BJ (cell line): Measurements from ENCODE around the gene DCPS. TPM values are rescaled to one million over a fixed set of nuclear protein-coding genes. Genes with fewer than 3 reads are reported as not detected.

ENCODE experiments used
- CTCF ChIA-PET: fragments of 350-600 bp; formaldehyde crosslinking; extraction: SDS; loops from one replicate; lab custom pipeline; 2021; ENCODE audit warnings: antibody characterized with exemption, inconsistent platforms; lab: Yijun Ruan, JAX
- POLR2A ChIA-PET: fragments of 300-600 bp; sonication (Branson Sonifier 250); formaldehyde crosslinking; extraction: SDS; loops from one replicate; lab custom pipeline; 2021; ENCODE audit warnings: antibody characterized with exemption; lab: Charles Lee
- DNase-seq: peaks from one replicate; pipeline ENCODE4 v3.0.0-alpha.2; 2011; ENCODE audit warnings: low read depth
- H3K27me3 ChIP-seq: 2 replicates; pipeline ENCODE4 v1.6.0; 2011; ENCODE audit warnings: low read length; ENCODE audit not compliant: control insufficient read depth, insufficient read depth
- H3K36me3 ChIP-seq: 2 replicates; pipeline ENCODE4 v1.5.1; 2011; ENCODE audit warnings: low read length; ENCODE audit not compliant: control insufficient read depth, insufficient read depth
- H3K4me3 ChIP-seq: 2 replicates; pipeline ENCODE4 v1.5.1; 2011; ENCODE audit warnings: low read depth, mild to moderate bottlenecking, control low read depth, low read length
- CTCF ChIP-seq: IDR thresholded peaks from 2 replicates; pipeline ENCODE4 v1.5.1; 2011; ENCODE audit warnings: low read depth, mild to moderate bottlenecking, control low read depth, inconsistent platforms, low read length, moderate library complexity; ENCODE audit not compliant: insufficient read depth
- polyA plus RNA-seq: library from polyadenylated mRNA; depleted of rRNA; stranded (reverse); fragments of >200 nt; gene quantifications from 2 replicates; pipeline ENCODE4 v1.2.3, GENCODE V29; 2011

Gene DCPS
- polyA plus RNA-seq, 1 experiment = 23.5 TPM

GRCh38 chr11:126319374-126319740, 15.5 kb downstream of the DCPS start:
- POLR2A ChIA-PET = no interaction called here
- H3K27me3 ChIP-seq = no peaks in the 10 kb centered on the region
- CTCF ChIA-PET = interaction anchor here (1.1 to 2.4 kb wide), 4 partner anchors 9 to 161 kb away, joined by 4 to 15 read pairs (median 6); no protein-coding TSS in a partner anchor
- H3K36me3 ChIP-seq = no peaks in the 10 kb centered on the region
- no peak overlapping the region for H3K4me3 ChIP-seq
- TF ChIP-seq CTCF = no peak
- no peak for DNase-seq

GRCh38 chr11:126322996-126323395, 19.1 kb downstream of the DCPS start:
- Histone ChIP-seq H3K36me3 (no peaks in the 10 kb centered on the region), H3K4me3 (no peak overlapping the region), H3K27me3 (no peaks in the 10 kb centered on the region)
- TF ChIP-seq CTCF = no peak
- CTCF ChIA-PET = interaction anchor here (1.1 kb wide), 1 partner anchor 157 kb away, joined by 3 read pairs; no protein-coding TSS in a partner anchor
- no peak for DNase-seq
- POLR2A ChIA-PET = interaction anchor here (0.7 kb wide), 1 partner anchor 647 kb away, joined by 3 read pairs; no protein-coding TSS in a partner anchor

GRCh38 chr11:126327281-126328000, 23.6 kb downstream of the DCPS start:
- Histone ChIP-seq H3K27me3 (no peaks in the 10 kb centered on the region), H3K4me3 (no peak overlapping the region), H3K36me3 (no peaks in the 10 kb centered on the region)
- POLR2A ChIA-PET = no interaction called here
- TF ChIP-seq CTCF = no peak
- CTCF ChIA-PET = interaction anchor here (1.0 kb wide), 1 partner anchor 17 kb away, joined by 4 read pairs; no protein-coding TSS in a partner anchor
- no peak for DNase-seq

GRCh38 chr11:126328001-126328390, 24.1 kb downstream of the DCPS start:
- Histone ChIP-seq H3K36me3 (no peaks in the 10 kb centered on the region), H3K27me3 (no peaks in the 10 kb centered on the region), H3K4me3 (no peak overlapping the region)
- CTCF ChIA-PET = interaction anchor here (1.0 to 2.2 kb wide), 2 partner anchors 9 to 18 kb away, joined by 4 to 7 read pairs; no protein-coding TSS in a partner anchor
- TF ChIP-seq CTCF = no peak
- POLR2A ChIA-PET = no interaction called here
- DNase-seq = no peak

GRCh38 chr11:126328444-126328843, 24.6 kb downstream of the DCPS start:
- Histone ChIP-seq H3K4me3 (no peak overlapping the region), H3K27me3 (no peaks in the 10 kb centered on the region), H3K36me3 (no peaks in the 10 kb centered on the region)
- no peak for DNase-seq
- no peak for TF ChIP-seq CTCF
- ChIA-PET POLR2A (no interaction called here), CTCF (interaction anchor here (2.2 kb wide), 1 partner anchor 9 kb away, joined by 7 read pairs; no protein-coding TSS in a partner anchor)
